Mucosa of descending colon (tissue), 3 donors: ENCODE measurements around the gene DUOXA1. TPM values are rescaled to one million over a fixed set of nuclear protein-coding genes. Genes with fewer than 3 reads are reported as not detected.
A peak's percentile ranks its signal among the peaks of the same experiment; 100 is the strongest.

Experiments used
- ATAC-seq: fragments of 200-7000 bp; cut with Tn5 transposase; one replicate; pipeline ENCODE4 v1.9.1; 2020; ENCODE audit warnings: mild to moderate bottlenecking, moderate library complexity
- DNase-seq, 3 donors: peaks; one replicate each; pipeline ENCODE4 v3.0.0-alpha.2; 2020
- H3K36me3 ChIP-seq: fragments of 200-600 bp; one replicate; pipeline ENCODE4 v1.8.0; 2021; ENCODE audit warnings: low read depth, mild to moderate bottlenecking
- H3K4me1 ChIP-seq: fragments of 200-600 bp; one replicate; pipeline ENCODE4 v1.8.0; 2021; ENCODE audit warnings: low read depth, mild to moderate bottlenecking
- H3K4me3 ChIP-seq: fragments of 200-600 bp; one replicate; pipeline ENCODE4 v1.8.0; 2021; ENCODE audit warnings: mild to moderate bottlenecking
- H3K9me3 ChIP-seq: fragments of 200-600 bp; one replicate; pipeline ENCODE4 v1.8.0; 2021; ENCODE audit warnings: mild to moderate bottlenecking
- intact Hi-C, 2 donors: fragments of 100-400 bp; cut with DNase I in 1 of 2; cut with micrococcal nuclease in 1 of 2; formaldehyde crosslinking; loops; one replicate each; pipeline versions ENCODE4 v1.11.0 to v1.11.1; 2022; cut with DNase I, micrococcal nuclease
- total RNA-seq, 3 donors: library from RNA; stranded (reverse); fragmentation: NEBNext Ultra II Directional in 2 of 3; extraction: Animal tissue kit (Norgen Biotek cat#: 25700) in 2 of 3; gene quantifications; one replicate each; pipeline versions ENCODE4 v1.2.1 to v1.2.4, GENCODE V29; 2021 to 2023
- TF ChIP-seq, protein P1 (sequence below): fragments of 200-600 bp; IDR thresholded peaks from one replicate; pipeline ENCODE4 v1.8.0; 2022; ENCODE audit warnings: antibody characterized with exemption, mild to moderate bottlenecking
- donor health status: DM: no; HTN: no; CAD: no; lungs with moderate emphysema.
- donor health status: DM: no; HTN: no; CAD: no.
- donor health status: DM: no; HTN: yes; CAD: no.

Gene DUOXA1
- total RNA-seq, 3 donors from 2014 or later, result 0.29 to 1.6 (median 1.6) TPM

DNA sequence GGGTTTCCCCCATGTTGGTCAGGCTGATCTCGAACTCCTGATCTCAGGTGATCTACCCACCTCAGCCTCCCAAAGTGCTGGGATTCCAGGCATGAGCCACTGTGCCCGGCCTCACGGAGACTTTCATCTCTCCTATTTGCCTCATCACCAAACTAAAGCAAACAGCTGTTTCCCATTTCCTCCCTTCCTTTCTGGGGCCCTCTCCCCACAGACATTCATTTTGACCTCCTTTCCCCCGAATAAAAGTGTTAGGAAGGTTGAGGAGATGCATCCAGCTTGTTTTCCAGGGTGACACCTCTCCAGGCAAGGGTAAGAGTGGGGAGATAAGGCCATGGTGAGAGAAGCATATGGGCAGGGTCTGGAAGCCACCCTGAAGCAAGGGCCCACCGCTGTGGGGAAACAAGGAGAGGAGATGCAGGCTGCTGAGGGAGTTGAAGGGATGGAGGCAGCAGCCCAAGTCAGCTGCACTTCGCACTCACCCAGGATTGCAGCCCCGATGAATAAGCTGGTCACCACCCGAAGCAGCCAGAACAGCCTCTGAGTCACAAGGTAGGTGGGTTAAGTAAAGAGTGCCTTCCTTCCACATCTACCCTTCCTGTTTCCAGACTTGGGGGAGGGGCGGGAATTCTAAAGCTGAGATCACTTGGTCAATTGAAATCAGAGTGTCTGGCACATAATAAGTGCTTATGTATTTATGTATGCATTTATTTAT, 7.8 kb downstream of the DUOXA1 start:
- no peaks in the 10 kb centered on the region for H3K4me1 ChIP-seq
- H3K36me3 ChIP-seq, result no peaks in the 10 kb centered on the region
- intact Hi-C loops, result no loop called here
- no peaks in the 10 kb centered on the region for H3K9me3 ChIP-seq
- DNase-seq (no peak), ATAC-seq (peak; percentile 52)
- H3K4me3 ChIP-seq, result no peak overlapping the region
- TF ChIP-seq, protein P1, sequence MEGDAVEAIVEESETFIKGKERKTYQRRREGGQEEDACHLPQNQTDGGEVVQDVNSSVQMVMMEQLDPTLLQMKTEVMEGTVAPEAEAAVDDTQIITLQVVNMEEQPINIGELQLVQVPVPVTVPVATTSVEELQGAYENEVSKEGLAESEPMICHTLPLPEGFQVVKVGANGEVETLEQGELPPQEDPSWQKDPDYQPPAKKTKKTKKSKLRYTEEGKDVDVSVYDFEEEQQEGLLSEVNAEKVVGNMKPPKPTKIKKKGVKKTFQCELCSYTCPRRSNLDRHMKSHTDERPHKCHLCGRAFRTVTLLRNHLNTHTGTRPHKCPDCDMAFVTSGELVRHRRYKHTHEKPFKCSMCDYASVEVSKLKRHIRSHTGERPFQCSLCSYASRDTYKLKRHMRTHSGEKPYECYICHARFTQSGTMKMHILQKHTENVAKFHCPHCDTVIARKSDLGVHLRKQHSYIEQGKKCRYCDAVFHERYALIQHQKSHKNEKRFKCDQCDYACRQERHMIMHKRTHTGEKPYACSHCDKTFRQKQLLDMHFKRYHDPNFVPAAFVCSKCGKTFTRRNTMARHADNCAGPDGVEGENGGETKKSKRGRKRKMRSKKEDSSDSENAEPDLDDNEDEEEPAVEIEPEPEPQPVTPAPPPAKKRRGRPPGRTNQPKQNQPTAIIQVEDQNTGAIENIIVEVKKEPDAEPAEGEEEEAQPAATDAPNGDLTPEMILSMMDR, result no peak

DNA sequence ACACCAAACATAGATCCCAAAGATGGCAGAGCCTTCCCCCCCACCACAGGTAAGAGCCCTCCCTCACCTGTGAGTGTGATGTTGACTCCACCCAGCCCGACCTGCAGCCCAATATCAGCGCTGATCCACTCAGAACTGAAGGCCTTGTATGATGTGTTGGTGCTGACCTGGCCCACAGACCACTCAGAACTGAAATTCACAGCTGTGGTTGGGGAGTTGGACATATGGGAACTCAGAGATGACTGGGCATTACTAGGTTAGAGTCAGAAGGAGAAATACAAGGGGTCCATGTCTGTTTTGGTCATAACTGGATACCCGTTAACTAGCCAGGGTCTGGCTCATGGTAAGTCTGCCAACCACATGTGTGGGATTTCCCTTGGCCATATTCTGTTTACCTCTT, 8.7 kb downstream of the DUOXA1 start:
- DNase-seq (no peak), ATAC-seq (no peak)
- Histone ChIP-seq H3K9me3 (no peaks in the 10 kb centered on the region), H3K36me3 (no peaks in the 10 kb centered on the region), H3K4me3 (no peak overlapping the region), H3K4me1 (no peaks in the 10 kb centered on the region)
- TF ChIP-seq, protein P1, result no peak
- intact Hi-C loops, result no loop called here

DNA sequence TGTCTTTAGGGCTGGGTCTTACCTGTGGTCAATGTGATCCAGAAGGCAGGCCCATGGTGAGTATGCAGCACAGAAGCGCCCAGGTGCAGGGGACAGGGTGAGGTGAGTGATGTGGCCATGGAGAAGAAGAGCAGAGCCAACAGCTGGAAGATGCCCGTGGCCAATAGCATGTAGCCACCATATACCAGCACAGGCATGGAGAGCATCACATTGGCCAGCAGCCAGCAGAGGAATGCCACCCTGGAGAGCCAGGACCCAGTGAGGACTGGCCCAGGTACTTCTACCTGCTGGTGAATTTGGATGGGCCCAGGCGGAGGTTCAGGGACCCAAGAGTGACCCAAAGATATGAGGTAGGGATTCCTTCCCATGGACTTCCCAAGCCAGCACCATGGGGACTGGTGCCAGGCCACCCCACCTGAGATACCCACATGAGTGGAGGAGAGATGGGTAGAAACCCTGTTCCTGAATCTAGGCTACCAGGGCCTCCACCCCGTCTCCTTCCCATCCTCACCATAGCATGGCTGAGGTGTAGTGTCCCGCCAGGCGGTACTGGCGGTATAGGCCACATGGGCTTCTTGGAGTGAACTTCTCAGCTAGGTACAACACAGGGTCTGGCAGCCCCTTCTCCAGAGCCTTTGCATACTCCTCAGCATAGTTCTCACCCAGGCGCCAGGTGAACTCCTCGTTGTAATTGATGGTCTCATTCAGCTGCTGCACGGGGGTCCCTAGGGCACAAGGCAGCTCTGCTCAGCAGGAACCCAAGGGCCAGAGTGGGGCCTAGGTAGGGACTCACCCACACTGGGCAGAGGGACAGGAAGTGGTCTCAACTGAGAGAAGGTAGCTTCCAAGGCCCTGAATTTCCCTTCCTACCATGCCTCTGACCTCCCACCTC, 9.4 kb downstream of the DUOXA1 start:
- ATAC-seq (no peak), DNase-seq (no peak)
- Histone ChIP-seq H3K9me3 (no peaks in the 10 kb centered on the region), H3K4me3 (no peak overlapping the region), H3K4me1 (no peaks in the 10 kb centered on the region), H3K36me3 (no peaks in the 10 kb centered on the region)
- TF ChIP-seq, protein P1, result no peak
- intact Hi-C loops, result no loop called here

DNA sequence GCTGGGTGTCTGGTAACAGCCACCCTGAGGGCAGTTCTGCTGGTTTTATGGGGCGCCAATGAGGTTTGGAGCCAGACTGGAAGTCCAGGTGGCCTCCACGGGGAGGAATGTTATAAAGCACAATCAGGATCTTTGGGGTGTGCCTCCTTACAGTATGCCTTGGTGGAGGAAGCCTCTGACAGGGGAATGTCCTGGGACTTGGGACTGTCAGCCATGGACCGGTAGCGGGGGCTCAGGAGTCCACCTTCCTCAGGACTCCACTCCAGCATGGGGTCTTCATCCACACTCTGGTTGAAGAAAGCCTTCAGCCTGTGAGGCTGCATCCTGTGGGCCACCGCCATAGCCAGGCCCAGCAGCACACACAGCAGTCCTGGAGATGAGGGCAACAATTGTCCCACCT, 10.7 kb downstream of the DUOXA1 start:
- no peak for DNase-seq
- intact Hi-C loops, result no loop called here
- Histone ChIP-seq H3K4me1 (peaks cover 3% of the 10 kb centered on the region), H3K4me3 (no peak overlapping the region), H3K9me3 (no peaks in the 10 kb centered on the region), H3K36me3 (no peaks in the 10 kb centered on the region)
- no peak for ATAC-seq
- TF ChIP-seq, protein P1, result no peak

DNA sequence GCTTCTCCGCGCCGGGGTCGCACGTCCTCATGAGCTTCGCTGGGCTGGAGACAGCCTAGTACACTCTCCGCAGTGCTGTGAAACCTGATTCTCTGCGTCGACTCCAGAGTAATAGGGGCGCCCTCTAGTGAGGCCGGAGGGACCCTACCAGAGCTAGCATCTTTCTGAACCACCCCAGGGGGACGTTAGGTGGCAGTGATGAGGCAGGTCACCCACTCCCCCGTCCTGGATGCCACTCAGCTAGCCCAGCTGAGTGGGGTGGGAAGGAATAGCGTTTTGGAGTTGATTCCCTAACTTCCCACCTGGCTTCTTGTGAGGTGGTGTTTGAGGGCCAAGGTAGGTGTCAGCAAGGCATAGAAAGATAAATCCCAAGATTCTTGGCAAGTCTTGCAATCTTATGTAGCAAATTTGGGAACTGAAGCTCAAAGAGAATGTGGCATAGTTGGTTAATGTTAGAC, 11.5 kb downstream of the DUOXA1 start:
- H3K4me1 ChIP-seq, result peaks cover 3% of the 10 kb centered on the region
- ATAC-seq (peak; percentile 92), DNase-seq (peak; percentile 79 to 95 (median 89))
- no peak overlapping the region for H3K4me3 ChIP-seq
- H3K36me3 ChIP-seq, result no peaks in the 10 kb centered on the region
- no peaks in the 10 kb centered on the region for H3K9me3 ChIP-seq
- intact Hi-C loops, result no loop called here
- TF ChIP-seq, protein P1, result peak; percentile 98
